NCI-H69 (cell line): ENCODE measurements around the gene PLXNA4.
"Not testable (repeated sequence)": the region's sequence is repeated elsewhere in the genome, so short reads cannot be mapped to it uniquely, and the experiment has no call there.

Source experiments
- DNase-seq: peaks from one replicate; lab custom pipeline; 2025; lab: John Stamatoyannopoulos, UW

The PLXNA4 gene

DNA sequence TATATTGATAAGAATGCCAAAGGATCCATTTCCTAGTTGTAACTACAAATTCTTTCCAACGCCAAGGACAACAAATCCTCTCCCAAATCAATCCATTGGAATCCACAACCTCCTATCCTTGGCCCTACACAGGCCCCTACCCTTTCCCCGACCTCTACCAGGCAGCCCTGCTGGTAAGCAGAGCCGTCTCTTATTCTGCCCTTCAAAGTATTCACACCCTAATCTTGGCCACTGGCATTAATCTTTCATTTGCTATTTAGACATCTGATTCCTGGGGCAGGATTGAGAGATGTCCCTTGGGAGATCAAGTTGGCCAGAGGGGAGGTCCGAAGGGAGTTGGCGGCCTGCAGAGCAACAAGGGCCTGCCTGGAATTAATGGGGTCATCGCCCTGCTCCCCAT, 161.4 kb downstream of the PLXNA4 start:
- no peak for DNase-seq

DNA sequence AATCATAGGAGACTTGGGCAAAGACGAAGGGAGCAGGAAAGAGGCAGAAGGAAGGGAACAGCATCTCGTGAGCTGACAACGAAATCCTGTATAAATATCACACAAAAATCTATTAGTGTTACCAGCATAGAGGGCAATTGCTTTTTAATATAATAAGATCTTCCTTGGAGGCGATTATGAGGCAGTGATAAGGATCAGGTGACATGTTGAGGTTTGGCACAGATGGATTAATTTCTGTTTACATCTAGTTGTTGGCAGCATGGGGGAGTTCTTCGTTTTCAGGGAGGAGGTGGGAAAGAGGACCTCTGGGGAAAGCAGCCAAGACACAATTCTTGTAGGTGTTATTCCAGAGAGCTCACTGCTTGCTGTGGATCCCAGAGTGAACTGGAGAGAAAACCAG, 163.8 kb downstream of the PLXNA4 start:
- DNase-seq: no peak

DNA sequence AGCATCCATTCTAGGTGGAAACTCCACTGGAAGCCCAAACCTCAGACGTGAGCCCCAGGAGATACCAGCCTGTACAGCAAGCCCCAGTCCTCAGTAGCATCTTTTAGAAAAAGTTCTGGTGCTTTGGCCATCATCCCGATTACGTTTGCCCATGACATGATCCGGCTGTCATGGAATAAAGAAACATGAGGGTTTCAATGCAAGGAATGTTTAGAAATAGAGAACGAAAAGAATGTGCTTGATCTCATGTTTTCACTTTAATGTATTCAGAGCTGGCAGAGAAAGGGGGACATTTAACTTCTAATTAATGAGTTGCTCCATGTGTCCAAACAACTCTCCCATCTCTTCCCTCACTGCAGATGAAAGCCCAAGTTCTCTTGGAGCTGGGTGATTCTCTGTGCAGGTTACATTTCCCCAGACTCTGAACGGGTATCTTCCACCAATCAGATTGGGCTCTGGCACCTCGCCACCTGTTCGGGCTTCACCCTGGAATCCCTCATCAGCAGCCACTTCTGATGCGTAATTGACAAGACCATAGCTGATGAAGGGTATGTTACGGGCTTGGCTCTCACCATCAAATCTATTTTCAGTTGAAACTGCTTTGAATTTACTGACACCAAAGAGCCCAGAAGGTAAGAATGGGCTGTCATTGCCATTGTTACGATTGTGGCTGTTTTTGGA, 165.3 kb downstream of the PLXNA4 start:
- DNase-seq: no peak

DNA sequence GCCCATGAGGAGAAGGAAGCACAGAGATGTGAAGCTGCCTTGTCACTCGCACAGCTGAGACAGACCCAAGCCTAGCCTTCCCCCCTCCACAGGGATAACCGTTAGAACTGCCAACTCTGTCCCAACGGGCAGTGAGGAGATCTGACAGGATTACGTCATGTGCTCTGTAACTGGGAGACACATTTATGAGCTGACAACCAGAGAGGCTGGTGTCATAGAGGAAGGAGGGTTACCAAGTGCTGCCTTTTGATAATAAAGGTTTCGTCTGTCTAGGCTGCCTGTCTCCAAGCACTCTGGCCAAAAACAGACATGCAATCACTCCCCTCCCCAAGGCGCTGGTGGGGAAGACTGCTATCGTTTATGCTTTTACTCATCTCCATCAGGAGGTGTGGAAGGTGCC, 165.9 kb downstream of the PLXNA4 start:
- peak; percentile 5 for DNase-seq

DNA sequence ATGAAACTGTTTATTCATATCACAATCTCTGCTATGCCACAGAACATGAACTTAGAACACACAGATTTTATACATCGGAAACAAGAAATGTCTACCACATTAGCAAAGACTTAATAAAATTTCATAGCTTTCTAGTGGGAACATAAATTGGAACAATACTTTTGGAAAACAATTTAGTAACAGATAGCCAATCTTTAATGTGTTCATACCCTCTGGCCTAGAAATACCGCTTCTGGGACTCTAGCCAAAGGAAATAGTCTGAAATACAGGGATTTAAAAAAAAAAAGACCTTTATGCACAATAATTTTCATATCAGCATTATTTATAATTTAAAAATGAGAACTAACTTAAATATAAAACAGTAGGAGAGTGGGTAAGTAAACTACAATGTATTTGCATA, 168.5 kb downstream of the PLXNA4 start:
- no peak for DNase-seq

DNA sequence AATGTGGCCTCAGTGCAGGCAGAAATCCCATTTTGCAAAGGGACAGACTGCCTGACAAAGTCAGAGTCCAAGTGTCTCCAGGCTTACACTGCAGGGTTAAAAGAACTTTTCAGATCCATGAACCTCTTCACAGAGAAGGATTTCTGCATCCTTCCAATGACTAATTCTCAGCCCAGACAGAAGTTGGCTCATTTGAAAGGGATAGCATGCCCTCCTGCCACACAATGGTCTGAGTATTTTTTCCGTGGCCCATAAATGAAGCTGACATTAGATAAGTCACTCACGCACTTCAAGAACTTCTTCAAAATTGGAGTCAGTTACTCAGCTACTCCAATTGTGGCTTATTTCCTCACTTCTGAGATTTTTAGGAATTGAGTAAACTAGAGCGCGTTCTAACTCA, 170.2 kb downstream of the PLXNA4 start:
- no peak for DNase-seq

DNA sequence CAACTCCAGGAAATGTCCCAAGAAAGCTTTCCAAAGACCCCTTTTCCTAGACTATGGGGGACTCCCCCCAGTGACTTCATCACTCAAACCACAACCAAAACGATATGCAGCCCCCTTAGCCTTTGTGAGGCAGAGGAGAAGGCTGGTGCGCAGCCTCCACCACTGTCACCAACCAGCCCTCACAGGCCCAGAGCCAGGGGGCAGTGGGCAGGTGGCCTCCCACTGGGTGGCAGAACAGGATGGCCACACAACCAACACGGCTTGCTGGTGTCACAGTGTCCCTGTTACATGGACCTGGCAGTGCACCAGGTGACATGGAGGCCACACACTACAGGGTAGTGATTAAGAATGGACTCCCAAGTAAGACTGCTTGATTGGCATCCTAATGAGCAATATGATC, 172.0 kb downstream of the PLXNA4 start:
- no peak for DNase-seq

DNA sequence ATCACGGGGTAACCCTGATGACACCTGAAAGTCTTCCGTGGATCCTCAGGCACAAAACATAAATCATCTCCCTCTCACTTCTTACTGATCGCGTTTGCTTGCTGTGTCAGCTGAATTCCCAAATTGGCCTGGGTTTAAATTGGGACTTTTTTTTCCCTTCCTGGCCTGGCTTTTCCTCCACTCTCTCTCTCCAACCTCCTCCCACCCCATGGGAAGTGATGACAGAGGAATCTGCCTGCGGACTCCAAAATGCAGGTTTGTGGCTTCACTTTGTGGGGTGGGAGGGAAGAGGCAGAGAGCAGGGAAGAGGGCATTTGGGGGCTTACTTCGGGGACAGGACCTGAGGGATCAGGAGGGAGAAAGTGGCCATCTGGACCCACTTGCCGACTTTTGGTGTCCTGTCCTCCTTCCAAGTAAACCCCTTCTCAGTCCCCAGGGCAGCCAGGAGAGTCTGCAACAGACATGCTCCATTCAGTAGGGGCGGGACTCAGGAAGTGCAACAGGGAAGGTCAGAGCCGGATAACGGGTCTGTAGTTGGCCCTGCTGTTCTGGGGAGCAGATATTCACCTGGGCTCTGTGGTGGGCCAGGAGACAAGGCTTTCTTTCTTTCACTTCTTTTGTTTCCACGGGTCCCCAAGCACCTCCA, 172.7 kb downstream of the PLXNA4 start:
- no peak for DNase-seq

DNA sequence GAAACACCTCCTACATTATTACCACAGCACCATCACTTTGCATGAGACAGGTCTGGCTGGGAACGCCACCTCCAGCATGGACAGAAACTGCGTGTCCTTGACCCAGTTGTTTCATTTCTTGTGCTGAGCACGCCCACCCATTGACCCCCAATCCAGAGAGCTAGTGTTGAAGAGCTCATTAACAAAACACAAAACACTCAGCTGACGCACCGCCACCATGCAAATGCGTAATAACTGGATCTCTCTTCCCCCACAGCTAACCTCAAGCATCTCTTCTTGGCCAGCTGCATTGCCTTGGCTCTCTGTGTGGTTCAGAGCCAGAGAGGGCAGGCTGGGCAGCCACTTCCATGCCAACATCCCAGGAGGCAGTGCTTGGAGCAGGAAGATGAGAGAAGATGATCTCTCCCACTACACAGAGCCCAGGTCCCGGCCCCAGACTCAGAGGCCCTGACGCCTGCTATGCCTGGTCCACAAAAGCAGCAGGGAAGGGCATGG, 173.5 kb downstream of the PLXNA4 start:
- DNase-seq: no peak

DNA sequence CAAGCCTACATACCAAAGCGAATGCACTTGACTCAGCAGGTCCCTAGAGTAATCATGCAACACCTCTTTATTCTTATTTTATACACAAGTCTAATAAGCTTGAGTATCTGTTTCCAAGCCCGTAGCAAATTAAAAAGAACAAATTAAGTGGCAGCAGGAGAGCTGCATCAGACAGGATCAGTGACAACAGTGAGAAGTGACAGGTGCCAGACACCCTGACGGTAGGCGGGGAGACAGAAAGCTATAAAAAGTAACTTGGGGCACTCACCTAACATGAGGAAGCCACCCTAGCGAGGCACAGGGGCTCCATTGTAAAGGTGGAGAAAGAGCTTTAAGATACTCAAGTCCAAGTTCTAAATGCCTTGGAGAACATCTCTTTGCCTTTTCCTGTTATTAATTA, 174.2 kb downstream of the PLXNA4 start:
- no peak for DNase-seq

DNA sequence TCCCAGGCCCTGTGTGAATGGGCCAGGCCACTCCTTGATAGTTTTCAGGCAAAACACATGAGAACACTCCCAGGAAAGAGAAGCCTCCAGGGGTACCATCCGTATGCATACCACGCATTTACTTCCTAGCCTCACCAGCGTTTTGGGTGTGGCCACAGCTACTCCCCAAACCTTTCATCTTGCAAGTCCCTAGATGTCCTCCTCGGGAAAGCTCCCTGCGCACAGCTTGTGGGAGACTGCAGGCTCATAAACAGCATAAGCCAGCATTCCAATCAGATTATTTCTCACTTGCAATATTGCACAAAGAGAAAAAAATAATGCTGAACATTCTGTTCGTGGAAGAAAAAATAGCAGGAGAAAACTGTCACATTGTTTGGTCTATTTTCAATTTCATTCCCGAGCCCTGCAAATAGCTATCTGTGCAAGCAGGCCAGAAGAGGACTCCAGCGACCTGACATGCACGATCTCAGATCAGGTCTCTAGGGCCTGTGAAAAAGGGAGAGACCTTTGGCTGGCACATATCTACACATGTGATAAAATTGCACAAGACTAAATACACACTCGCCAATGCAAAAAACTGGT, 175.6 kb downstream of the PLXNA4 start:
- DNase-seq: no peak

DNA sequence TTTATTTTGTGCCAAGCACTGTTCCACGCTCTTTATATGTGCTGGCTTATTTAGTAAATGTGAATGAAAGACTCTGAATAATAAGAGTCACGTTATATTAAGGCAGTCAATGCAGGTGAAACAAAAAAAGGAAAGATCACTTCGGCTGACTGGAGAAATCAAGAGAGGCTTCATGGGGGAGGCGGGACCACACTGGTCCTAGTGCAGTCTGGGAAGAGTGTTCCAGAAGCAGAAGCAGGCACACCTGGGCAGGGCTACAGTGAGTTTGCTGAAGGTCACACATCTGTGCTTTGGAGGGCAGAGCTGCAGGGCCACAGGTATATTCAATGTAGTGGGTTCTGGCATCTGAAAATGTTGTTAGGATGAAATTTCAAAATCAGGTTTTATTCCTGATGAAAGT, 176.9 kb downstream of the PLXNA4 start:
- DNase-seq: no peak

DNA sequence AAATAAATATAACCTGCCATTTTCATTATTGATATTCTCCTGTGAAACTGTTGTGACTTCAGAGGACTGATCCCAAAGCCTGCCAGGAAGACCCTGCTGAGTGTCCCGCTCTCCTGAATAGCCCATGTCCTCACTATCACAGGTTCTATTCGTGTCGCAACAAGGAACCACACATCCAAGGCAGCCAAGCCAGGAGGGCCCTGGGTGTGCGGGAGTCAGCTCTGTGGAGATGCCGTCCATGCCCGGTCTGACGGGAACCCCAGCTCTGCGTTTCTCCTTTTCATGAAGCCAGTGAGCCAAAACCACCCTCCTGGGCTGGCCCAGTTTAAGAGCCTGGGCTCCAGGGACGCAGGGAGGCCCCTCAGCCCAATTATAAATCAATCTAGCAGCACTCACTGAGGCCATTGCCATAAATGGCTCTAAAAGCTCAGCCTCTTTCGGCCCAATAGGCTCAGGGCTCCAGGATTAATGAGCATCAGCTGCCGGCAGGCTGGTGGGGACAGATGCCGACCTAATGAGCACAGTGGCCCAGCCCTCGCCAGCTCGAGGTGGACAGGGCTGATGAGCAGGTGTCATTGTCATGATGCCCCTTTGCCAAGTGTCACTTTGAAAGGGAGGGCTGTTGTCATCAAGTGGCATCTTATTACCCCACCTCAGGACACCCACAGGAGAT, 177.9 kb downstream of the PLXNA4 start:
- DNase-seq: no peak

DNA sequence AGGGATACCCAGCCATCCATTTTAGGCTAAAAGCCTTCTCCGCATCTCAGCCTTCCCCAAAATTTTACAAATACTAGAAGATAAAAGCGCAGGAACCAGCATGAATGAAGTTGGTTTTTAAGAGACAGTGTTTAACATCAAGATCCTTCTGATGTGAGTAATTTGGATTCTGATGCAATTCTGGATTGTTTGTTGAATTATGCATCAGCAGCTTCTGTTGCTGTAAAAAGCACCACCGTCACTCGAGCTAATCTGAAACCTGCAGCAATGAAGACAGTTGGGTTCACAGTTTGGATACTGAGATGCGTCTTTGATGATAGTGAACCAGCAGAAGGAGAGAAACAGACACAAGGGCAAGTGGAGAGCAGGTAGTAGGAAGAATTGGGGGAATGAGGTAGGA, 179.2 kb downstream of the PLXNA4 start:
- no peak for DNase-seq

DNA sequence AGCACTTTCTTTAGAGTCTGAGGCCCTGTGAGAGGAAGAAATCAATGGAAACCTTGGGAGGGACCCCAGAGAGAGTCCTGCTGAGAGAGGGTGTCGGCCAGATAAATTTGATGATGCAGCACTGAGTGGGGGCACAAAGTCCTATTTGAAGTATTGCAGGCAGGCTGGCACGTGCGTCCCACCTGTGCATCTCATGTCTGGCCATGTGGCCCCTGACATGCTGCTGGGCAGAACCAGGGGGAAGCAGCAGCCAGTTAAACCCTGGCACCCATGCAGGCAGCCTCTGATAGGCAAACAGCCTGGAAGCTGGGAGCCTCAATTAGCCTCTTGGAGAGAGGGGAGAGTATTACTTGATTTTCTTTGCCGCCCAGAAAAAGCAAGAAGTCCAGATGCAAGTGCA, 180.9 kb downstream of the PLXNA4 start:
- DNase-seq: no peak

DNA sequence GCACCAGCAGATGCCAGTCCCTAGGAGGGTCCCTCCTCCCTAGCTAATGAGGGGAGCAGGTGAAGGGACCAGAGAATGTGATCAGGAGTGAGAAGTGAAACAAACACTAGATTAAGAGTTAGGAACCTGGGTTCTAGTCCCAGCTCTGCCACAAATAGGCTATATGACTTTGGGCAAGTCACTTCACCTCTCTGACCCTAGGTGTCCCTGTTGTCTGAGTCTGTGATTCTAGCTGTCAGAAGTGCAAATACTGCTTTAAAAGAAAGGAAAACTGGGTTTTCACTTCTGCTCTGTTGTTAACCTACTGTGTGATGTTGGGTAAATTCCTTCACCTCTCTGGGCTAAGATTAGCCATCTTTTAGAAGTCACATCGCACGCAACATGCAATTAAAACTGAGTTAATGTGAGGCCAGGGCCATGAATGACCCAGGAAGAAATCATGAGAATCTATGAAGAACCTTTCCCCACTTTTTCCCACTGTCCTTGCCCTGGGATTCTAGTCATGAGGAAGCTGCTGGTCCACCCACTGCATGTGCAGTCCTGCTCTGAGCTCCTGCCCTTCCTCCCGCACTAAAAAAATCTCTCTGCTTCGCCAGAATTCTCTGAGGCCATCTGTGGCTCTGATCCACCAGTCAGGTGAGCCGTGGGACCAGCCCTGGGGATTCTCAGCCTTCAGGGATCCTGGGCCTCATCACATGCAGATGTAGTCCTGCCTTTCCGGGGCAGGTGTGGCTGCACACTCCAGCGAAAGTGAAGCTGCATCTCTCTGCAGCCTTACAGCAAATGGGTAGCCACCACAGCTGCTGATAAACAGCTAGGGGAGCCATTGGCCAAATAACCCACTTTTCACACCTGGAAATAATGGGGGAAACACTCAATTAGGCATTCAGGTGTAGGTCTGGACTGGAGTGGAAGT, 181.7 kb downstream of the PLXNA4 start:
- no peak for DNase-seq

DNA sequence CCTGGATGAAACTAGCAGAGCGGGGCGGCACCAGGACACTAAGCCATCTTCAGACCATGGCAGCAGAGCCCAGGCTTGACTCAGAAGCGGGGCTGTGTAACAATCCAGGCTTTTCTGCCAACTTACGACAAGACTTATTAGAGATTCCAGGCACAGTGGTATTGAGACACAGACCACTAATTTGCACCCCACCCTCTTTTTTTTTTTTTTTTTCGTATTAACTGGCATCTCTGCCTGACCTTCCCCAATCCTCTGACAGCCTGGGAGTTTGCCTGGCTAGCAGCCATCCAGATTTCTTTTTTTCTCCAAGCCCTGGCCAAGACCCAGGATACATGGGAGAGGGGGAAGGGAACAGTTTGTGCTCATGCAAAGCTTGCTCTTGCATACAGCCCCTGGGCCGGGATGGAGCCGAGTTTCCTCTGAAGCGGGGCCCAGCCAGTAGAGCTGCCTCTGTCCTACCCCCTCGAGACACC, 182.4 kb downstream of the PLXNA4 start:
- DNase-seq: no peak

DNA sequence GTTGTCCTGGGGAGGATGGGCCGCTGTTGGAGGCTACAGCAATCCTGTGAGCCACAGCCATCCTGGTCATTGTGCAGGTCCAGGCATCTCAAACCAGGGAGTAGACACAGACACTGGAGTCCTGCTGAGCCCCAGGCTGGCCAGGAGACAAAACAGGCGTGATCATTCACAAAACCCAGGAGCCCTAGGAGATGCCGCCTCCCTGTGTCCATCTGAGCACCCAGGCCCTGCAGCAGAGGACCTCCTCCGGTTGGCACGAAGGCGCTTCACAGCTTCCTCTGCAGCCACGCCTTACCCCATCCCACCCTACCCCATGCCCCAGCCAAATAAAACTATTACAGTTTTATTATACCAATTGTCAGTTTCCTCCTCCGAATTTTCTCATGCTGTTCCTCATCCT, 183.6 kb downstream of the PLXNA4 start:
- peak; percentile 21 for DNase-seq

DNA sequence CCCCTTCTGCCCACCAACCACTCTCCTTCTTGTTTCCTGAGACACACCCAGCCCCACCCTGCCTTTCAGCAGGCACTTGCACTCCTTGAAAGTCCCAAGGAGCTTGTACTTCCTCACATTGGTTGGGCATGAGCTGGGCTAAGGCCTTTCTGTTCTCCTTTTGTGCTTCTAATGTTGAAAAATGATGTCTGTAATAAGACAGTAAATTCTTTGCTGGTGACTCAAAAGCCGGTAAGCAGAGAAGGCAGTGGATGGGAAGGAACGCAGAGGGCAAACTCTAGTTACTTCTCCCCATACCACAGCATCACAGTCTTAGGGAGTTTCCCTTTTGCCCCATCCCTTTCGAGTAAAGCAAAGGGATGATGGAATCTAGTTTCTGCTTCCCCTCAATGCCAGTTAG, 185.6 kb downstream of the PLXNA4 start:
- no peak for DNase-seq

DNA sequence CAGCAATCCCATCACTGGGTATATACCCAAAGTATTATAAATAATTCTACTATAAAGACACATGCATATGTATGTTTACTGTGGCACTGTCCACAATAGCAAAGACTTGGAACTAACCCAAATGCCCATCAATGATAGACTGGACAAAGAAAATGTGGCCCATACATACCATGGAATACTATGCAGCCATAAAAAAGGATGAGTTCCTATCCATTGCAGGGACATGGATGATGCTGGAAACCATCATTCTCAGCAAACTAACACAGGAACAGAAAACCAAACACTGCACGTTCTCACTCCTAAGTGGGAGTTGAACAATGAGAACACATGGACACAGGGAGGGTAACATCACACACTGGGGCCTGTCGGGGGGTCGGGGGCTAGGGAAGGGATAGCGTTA, 186.2 kb downstream of the PLXNA4 start:
- DNase-seq: not testable (repeated sequence)

DNA sequence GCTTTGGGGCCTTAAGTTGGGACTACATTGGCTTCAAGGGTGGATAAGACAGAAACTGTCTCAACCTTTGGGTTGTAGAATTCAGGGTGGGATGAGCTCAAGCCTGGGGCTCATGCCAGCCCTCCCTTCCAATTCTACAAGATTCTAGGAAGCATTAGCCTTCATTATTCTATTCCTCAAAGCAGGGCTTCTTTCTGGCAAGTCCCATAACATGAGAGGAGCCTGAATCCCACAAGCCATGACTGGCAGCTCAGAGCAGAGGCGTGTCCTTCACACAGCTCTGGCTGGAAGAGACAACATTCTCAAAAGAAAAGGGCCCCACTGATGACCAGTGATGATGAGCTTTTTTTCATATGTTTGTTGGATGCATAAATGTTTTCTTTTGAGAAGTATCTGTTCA, 187.6 kb downstream of the PLXNA4 start:
- no peak for DNase-seq

DNA sequence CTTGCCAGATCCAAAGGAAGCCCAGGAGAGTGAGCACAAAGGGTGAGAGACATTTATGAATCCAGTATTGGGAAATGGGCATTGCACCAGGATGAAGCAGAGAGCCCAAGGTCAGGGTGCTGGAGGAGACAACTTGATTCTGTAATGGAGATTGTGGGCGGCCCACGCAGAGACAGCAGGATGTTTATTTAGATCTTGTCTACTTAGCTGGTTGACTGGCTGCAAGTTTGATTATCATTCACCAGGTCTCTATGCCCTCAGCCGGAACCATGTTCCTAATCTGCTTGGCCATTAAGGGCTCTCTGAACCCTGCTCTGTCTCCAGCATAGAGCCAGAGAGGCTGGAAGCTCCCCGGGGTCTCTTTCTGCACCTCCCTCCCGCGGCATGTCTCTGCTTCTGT, 188.7 kb downstream of the PLXNA4 start:
- DNase-seq: no peak
